CD14-positive monocyte (primary cell): ENCODE data around the gene BAG5. TPM values are rescaled to one million over a fixed set of nuclear protein-coding genes. Genes with fewer than 3 reads are reported as not detected.
A peak's percentile ranks its signal among the peaks of the same experiment; 100 is the strongest.

Experiments used
- DNase-seq, 3 donors: peaks; one replicate each; pipeline ENCODE4 v3.0.0-alpha.2; 2011 to 2022
- H2AFZ ChIP-seq: 2 replicates; pipeline ENCODE4 v1.6.0; 2012; ENCODE audit warnings: mild to moderate bottlenecking, low read depth, low read length, inconsistent platforms; ENCODE audit not compliant: insufficient read depth, poor library complexity, severe bottlenecking
- H3K27ac ChIP-seq, 2 donors: 1 replicate in 1 of 2; 2 replicates in 1 of 2; pipeline ENCODE4 v1.5.1; 2012 to 2013; ENCODE audit warnings: low read length in 2 of 2, control low read depth in 1 of 2, inconsistent platforms in 1 of 2, low read depth in 1 of 2, mild to moderate bottlenecking in 1 of 2
- H3K27me3 ChIP-seq, 2 donors: one replicate each; pipeline versions ENCODE4 v1.6.0 to v1.6.1; 2011 to 2013; ENCODE audit warnings: low read length in 2 of 2; ENCODE audit not compliant: control insufficient read depth in 2 of 2, insufficient read depth in 2 of 2
- H3K36me3 ChIP-seq, 2 donors: replicated peaks in 1 of 2; 1 replicate in 1 of 2; 2 replicates in 1 of 2; pipeline versions ENCODE4 v1.5.1 to v1.6.1; 2012 to 2013; ENCODE audit warnings: low read length in 2 of 2, control low read depth in 1 of 2, inconsistent platforms in 1 of 2, mild to moderate bottlenecking in 1 of 2; ENCODE audit not compliant: insufficient read depth in 2 of 2, control insufficient read depth in 1 of 2
- H3K4me1 ChIP-seq, 2 donors: 1 replicate in 1 of 2; 2 replicates in 1 of 2; pipeline versions ENCODE4 v1.5.1 to v1.6.1; 2012 to 2013; ENCODE audit warnings: low read length in 2 of 2, control low read depth in 1 of 2, inconsistent platforms in 1 of 2, mild to moderate bottlenecking in 1 of 2, moderate library complexity in 1 of 2; ENCODE audit not compliant: insufficient read depth in 2 of 2, control insufficient read depth in 1 of 2
- H3K4me2 ChIP-seq: replicated peaks from 2 replicates; pipeline ENCODE3; 2012; ENCODE audit warnings: low read length, moderate library complexity, mild to moderate bottlenecking; ENCODE audit not compliant: poor library complexity, severe bottlenecking; ENCODE audit errors: extremely low read depth
- H3K4me3 ChIP-seq, 3 experiments: fragments of 200-600 bp in 1 of 3; sonication (generic) in 1 of 3; replicated peaks in 1 of 3; 1 replicate in 2 of 3; 2 replicates in 1 of 3; pipeline ENCODE4 v1.5.1; 2011 to 2013; ENCODE audit warnings: low read length in 3 of 3, mild to moderate bottlenecking in 3 of 3, control low read depth in 2 of 3, low read depth in 2 of 3, inconsistent platforms in 1 of 3, moderate library complexity in 1 of 3
- H3K79me2 ChIP-seq: 2 replicates; pipeline ENCODE4 v1.6.0; 2012; ENCODE audit warnings: mild to moderate bottlenecking, control low read depth, inconsistent platforms, low read length, moderate library complexity; ENCODE audit not compliant: insufficient read depth
- H3K9ac ChIP-seq: 2 replicates; pipeline ENCODE4 v1.6.0; 2017; ENCODE audit warnings: low read length, mild to moderate bottlenecking; ENCODE audit not compliant: insufficient read depth, poor library complexity, severe bottlenecking
- H3K9me3 ChIP-seq, 2 donors: replicated peaks in 1 of 2; 1 replicate in 1 of 2; 2 replicates in 1 of 2; pipeline versions ENCODE4 v1.5.1 to v1.6.1; 2012 to 2013; ENCODE audit warnings: low read length in 2 of 2, control low read depth in 1 of 2; ENCODE audit not compliant: control insufficient read depth in 1 of 2, insufficient read depth in 1 of 2
- H4K20me1 ChIP-seq: 2 replicates; pipeline ENCODE4 v1.6.0; 2012; ENCODE audit warnings: mild to moderate bottlenecking, low read length, control low read depth, moderate library complexity; ENCODE audit not compliant: insufficient read depth
- H3K27ac Mint-ChIP-seq, 7 donors: one replicate each; pipeline ENCODE4 v1.8.0; 2020; ENCODE audit warnings: mild to moderate bottlenecking in 7 of 7, mixed read lengths in 7 of 7, moderate library complexity in 6 of 7, inconsistent platforms in 2 of 7
- H3K27me3 Mint-ChIP-seq, 3 donors: one replicate each; pipeline ENCODE4 v1.8.0; 2021 to 2022; ENCODE audit warnings: low read depth in 3 of 3, mild to moderate bottlenecking in 3 of 3, mixed read lengths in 3 of 3, moderate library complexity in 3 of 3, inconsistent platforms in 1 of 3
- H3K36me3 Mint-ChIP-seq, 2 donors: one replicate each; pipeline ENCODE4 v1.8.0; 2020; ENCODE audit warnings: mixed read lengths in 2 of 2, inconsistent platforms in 1 of 2, mild to moderate bottlenecking in 1 of 2
- H3K4me1 Mint-ChIP-seq: one replicate; pipeline ENCODE4 v1.8.0; 2020; ENCODE audit warnings: mild to moderate bottlenecking, mixed read lengths
- H3K4me3 Mint-ChIP-seq, 2 donors: one replicate each; pipeline ENCODE4 v1.8.0; 2020; ENCODE audit warnings: mild to moderate bottlenecking in 2 of 2, mixed read lengths in 2 of 2, moderate library complexity in 1 of 2
- H3K9me3 Mint-ChIP-seq, 7 donors: one replicate each; pipeline ENCODE4 v1.8.0; 2020 to 2022; ENCODE audit warnings: mixed read lengths in 7 of 7, mild to moderate bottlenecking in 6 of 7, moderate library complexity in 6 of 7, inconsistent platforms in 2 of 7
- WGBS: methylation state at CpG from one replicate; pipeline ENCODE4 v1.1.5; 2013; ENCODE audit warnings: missing lambda C conversion rate; ENCODE audit not compliant: insufficient coverage; 5-methylcytosine and 5-hydroxymethylcytosine counted together
- intact Hi-C, 2 donors: fragments of 100-400 bp; cut with micrococcal nuclease; formaldehyde crosslinking; loops; one replicate each; pipeline versions ENCODE4 v1.15.0 to v1.15.1; 2023
- polyA plus RNA-seq, 3 donors: library from polyadenylated mRNA; depleted of rRNA in 1 of 3; unstranded in 2 of 3; stranded (reverse) in 1 of 3; fragments of 300-500 nt in 2 of 3; fragments of >200 nt in 1 of 3; fragmentation: Illumina TruSeq in 2 of 3; gene quantifications; 1 replicate in 2 of 3; 2 replicates in 1 of 3; pipeline ENCODE4 v1.2.3, GENCODE V29; 2012 to 2021
- TF ChIP-seq, protein P1 (sequence below): fragments of 200-600 bp; IDR thresholded peaks from one replicate; pipeline ENCODE4 v1.8.0; 2022; ENCODE audit warnings: antibody characterized with exemption, mild to moderate bottlenecking

BAG5 gene
- polyA plus RNA-seq, 3 donors: 4.7 to 33.1 (median 30.1) TPM

DNA sequence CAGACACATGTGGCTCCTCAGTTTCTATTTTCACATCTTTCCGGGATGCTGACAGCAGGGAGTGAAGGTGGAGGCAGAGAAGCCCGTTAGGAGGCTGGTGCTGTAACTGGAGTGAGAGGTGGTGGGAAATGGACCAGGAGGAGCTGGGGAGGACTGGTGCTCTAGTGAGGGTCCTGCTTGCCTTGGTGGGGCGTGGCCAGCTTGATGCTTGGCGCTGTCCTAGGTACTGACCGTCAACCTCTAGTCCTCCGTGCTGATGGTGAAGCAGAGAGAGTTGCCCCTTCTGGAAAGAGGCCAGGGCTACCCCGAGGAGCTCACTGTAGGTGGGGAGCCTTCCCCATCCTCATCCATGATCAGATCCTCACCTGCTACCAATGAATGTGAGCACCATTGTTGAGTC, 32.1 kb downstream of the BAG5 start:
- no peak overlapping the region for H3K9ac ChIP-seq
- H3K79me2 ChIP-seq: peaks cover 20% of the 10 kb centered on the region
- Mint-ChIP-seq H3K4me3 (peak overlapping the region in 1 of 2 donors; percentile 15), H3K27me3 (peaks cover 1 to 3% (median 2%) of the 10 kb centered on the region in 3 donors), H3K9me3 (no peaks in the 10 kb centered on the region), H3K27ac (peak overlapping the region in 3 of 7 donors; percentile 58 to 66 (median 65)), H3K4me1 (peaks cover 46% of the 10 kb centered on the region), H3K36me3 (peaks cover 5 to 23% of the 10 kb centered on the region in 2 donors)
- H4K20me1 ChIP-seq: peaks cover 8% of the 10 kb centered on the region
- DNase-seq: no peak
- H3K27ac ChIP-seq: no peak overlapping the region
- H3K4me3 ChIP-seq: no peak overlapping the region
- no peak overlapping the region for H2AFZ ChIP-seq
- H3K4me2 ChIP-seq: peak overlapping the region; percentile 97
- no peaks in the 10 kb centered on the region for H3K9me3 ChIP-seq
- H3K27me3 ChIP-seq: no peaks in the 10 kb centered on the region
- 94% methylated on average over 4 of the region's 7 CpGs for WGBS
- peaks cover 8 to 24% of the 10 kb centered on the region in 2 donors for H3K36me3 ChIP-seq
- intact Hi-C loops: no loop called here
- peaks cover 42 to 45% of the 10 kb centered on the region in 2 donors for H3K4me1 ChIP-seq
- TF ChIP-seq, protein P1, sequence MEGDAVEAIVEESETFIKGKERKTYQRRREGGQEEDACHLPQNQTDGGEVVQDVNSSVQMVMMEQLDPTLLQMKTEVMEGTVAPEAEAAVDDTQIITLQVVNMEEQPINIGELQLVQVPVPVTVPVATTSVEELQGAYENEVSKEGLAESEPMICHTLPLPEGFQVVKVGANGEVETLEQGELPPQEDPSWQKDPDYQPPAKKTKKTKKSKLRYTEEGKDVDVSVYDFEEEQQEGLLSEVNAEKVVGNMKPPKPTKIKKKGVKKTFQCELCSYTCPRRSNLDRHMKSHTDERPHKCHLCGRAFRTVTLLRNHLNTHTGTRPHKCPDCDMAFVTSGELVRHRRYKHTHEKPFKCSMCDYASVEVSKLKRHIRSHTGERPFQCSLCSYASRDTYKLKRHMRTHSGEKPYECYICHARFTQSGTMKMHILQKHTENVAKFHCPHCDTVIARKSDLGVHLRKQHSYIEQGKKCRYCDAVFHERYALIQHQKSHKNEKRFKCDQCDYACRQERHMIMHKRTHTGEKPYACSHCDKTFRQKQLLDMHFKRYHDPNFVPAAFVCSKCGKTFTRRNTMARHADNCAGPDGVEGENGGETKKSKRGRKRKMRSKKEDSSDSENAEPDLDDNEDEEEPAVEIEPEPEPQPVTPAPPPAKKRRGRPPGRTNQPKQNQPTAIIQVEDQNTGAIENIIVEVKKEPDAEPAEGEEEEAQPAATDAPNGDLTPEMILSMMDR: no peak

DNA sequence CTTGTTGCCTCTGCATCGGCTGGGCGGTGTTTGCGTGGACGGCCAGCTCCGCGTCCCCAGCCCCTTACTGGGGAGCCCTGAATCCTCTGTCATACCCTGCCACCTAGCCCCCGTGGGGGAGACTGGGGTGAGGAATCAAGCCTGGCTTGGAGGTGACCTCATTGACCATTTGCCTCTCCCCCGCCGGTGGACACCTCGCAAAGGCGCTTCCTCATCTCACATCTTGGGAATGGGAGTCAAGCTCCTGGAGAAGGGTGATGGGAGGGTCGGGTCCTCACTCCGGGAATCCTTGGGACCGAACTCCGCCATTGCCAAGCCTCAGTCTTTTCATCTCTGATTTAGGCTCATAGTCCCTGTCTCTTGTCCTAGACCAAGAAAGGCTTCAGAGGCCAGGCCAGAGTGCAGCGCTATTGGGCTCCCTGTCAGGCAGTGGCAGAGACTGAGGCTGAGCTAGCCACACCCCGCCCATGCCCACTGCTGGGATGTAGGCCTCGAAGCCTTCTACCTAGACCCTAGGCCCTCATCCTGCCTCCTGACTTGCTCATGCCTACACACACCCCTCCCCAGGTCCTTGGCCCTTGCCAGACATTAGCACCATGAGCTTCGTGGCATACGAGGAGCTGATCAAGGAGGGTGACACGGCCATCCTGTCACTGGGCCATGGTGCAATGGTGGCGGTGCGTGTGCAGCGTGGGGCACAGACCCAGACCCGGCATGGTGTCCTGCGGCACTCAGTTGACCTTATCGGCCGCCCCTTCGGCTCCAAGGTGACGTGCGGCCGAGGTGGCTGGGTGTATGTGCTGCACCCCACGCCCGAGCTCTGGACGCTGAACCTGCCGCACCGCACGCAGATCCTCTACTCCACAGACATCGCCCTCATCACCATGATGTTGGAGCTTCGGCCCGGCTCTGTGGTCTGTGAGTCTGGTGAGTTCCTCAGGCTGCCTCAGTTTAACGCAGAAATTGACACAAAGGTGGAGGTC, 32.8 kb downstream of the BAG5 start:
- 79% methylated on average over 22 of the region's 42 CpGs for WGBS
- peak overlapping the region; percentile 74 for H3K9ac ChIP-seq
- DNase-seq: no peak

More for the DNA sequence above, 32.8 kb downstream of the BAG5 start:
- H3K4me1 ChIP-seq: peaks cover 42 to 45% of the 10 kb centered on the region in 2 donors
- Mint-ChIP-seq H3K27me3 (peaks cover 6 to 8% (median 6%) of the 10 kb centered on the region in 3 donors), H3K36me3 (peaks cover 2 to 17% of the 10 kb centered on the region in 2 donors), H3K27ac (peak overlapping the region; percentile 88 to 95 (median 91)), H3K4me3 (peak overlapping the region; percentile 95 to 97), H3K9me3 (no peaks in the 10 kb centered on the region), H3K4me1 (peaks cover 47% of the 10 kb centered on the region)
- H3K9me3 ChIP-seq: no peaks in the 10 kb centered on the region
- H3K27ac ChIP-seq: peak overlapping the region; percentile 43 to 87
- peaks cover 20% of the 10 kb centered on the region for H3K79me2 ChIP-seq
- peaks cover 0 to 3% of the 10 kb centered on the region in 2 donors for H3K27me3 ChIP-seq
- TF ChIP-seq, protein P1: no peak
- intact Hi-C loops: loop anchor here in 1 of 2 donors (10.0 kb wide), 1 partner anchor 195 kb away; the partner anchor contains the start of gene EIF5
- peak overlapping the region; percentile 90 to 98 (median 92) for H3K4me3 ChIP-seq
- peaks cover 4 to 16% of the 10 kb centered on the region in 2 donors for H3K36me3 ChIP-seq
- H2AFZ ChIP-seq: peak overlapping the region; percentile 97
- peaks cover 10% of the 10 kb centered on the region for H4K20me1 ChIP-seq
- H3K4me2 ChIP-seq: peak overlapping the region; percentile 97
